ENCODE results near the gene R3HDM2.

R3HDM2 gene

DNA sequence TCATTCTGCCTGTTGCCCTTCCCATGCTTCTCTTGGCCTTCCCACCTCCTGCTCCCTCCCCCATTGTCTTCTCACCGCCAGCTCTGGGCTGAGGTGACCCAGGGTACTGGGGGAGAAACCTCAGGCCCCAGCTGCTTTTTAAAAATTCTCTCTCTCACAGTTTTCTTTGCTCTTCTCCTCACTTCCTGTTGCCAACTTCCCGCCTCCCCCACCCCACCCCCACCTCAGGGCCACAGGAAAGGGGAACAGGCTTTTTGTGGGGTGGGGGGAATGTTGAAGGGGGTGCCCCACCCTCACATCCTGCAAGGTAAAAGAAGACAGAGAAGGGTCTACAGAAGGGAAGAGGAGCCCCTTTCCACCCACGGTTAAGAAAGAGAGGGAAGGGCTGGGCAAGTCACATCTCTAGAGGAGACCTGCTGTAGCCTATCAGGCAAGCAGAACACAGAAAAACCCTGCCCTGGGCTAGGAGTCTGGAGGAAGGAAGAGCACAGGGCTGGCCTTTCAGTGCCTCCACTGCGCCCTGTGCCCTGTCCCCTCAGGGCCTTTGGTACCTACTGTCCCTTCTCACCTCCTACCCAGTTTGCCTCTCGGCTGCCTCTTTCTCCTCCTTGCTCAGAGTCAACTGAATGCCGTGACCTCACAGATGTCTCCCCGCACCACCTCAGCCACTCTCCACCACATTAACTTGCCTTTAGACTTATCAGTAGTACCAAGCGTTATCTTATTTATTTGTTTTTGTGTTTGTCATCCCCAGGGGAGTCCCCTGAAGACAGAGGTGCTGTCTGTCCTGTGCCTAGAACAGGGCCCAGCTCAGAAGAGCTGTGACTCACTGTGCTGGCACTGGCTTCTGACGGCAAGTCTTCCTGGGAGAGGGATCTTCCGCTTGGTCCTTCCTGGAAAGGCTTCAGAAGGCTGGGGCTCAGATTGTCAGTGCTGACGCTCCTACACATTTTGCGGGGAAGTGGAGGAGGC is 47.2 kb upstream of the R3HDM2 start:
- Histone ChIP-seq H4K91ac (ENCODE audit: low read length) (no peak overlapping the region), H3K4me2 (ENCODE audit: low read length, poor library complexity, severe bottlenecking) (no peak overlapping the region), H3K4ac (ENCODE audit: low read depth in 1 of 2, low read length in 2 of 2) (no peak overlapping the region), H3K18ac (ENCODE audit: low read depth in 1 of 2, low read length in 2 of 2) (no peak overlapping the region), H2AFZ (ENCODE audit: low read depth, low read length) (no peak overlapping the region), H4K8ac (ENCODE audit: low read length) (peak overlapping the region; percentile 8), H3K27ac (ENCODE audit: low read length, poor library complexity, severe bottlenecking) (no peak overlapping the region), H3K79me1 (replicated peaks; ENCODE audit: low read length, poor library complexity, severe bottlenecking) (no peaks in the 10 kb centered on the region), H2BK120ac (ENCODE audit: low read depth, low read length) (no peak overlapping the region), H2BK12ac (ENCODE audit: low read length in 2 of 2) (no peak overlapping the region), H3K9me3 (ENCODE audit: control insufficient read depth, low read length) (no peaks in the 10 kb centered on the region), H3K36me3 (ENCODE audit: control insufficient read depth in 1 of 2, insufficient read depth in 2 of 2, low read depth in 1 of 2, low read length in 2 of 2) (no peaks in the 10 kb centered on the region), H3K9ac (ENCODE audit: low read length) (no peak overlapping the region), H3K4me3 (ENCODE audit: insufficient read depth in 1 of 2, low read depth in 1 of 2, low read length in 2 of 2) (no peak overlapping the region), H2AK5ac (ENCODE audit: low read length, severe bottlenecking) (no peak overlapping the region), H3K23ac (ENCODE audit: low read length in 2 of 2) (no peak overlapping the region), H2BK15ac (ENCODE audit: low read depth, poor library complexity, severe bottlenecking) (no peak overlapping the region), H3K27me3 (ENCODE audit: control insufficient read depth in 1 of 2, insufficient read depth in 1 of 2, low read length in 2 of 2) (peaks cover 48 to 85% of the 10 kb centered on the region in 2 experiments), H3K4me1 (ENCODE audit: control insufficient read depth, insufficient read depth, low read depth, low read length) (peaks cover 17% of the 10 kb centered on the region), H3K14ac (ENCODE audit: low read length in 2 of 2) (no peak overlapping the region), H2BK5ac (ENCODE audit: low read depth, low read length, poor library complexity, severe bottlenecking) (no peak overlapping the region)
- DNase-seq = no peak
- 71% methylated on average over 11 of the region's 12 CpGs for WGBS

DNA sequence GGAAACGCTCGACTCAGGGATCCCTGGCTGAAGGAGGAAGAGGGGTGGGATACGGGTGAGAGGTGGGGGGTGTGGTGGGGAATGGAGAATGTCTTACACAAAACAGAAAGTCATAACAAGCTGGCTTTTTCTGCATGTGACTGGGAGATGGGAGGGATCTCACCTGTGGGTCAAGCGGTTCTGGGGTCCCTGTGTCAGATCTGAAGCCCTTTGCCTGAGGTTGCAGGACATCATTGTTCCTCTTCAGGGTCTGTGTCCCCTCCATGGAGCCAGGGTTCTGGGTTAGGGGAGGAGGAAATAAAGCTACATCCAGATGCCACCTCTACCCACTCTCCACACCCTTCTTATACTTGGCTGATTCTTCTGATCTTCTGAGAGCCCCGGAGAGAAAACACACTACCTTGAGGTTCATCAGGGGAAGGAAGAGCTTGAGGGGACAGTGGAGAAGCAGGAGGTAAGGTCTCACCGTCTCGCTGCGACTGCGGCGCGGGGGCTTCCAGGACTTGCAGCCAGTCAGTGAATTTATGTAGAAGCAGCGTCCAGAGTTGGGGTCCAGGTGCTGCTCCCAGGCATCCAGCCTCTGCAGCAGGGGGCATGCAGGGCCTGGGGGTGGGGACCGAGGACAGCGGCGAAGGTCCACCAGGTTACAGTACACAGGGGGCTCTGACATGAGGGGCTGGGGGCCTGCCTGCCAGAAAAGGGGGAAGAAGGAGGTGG is 46.3 kb upstream of the R3HDM2 start:
- Histone ChIP-seq H3K4ac (ENCODE audit: low read depth in 1 of 2, low read length in 2 of 2) (no peak overlapping the region), H3K4me2 (ENCODE audit: low read length, poor library complexity, severe bottlenecking) (no peak overlapping the region), H3K9me3 (ENCODE audit: control insufficient read depth, low read length) (no peaks in the 10 kb centered on the region), H2BK15ac (ENCODE audit: low read depth, poor library complexity, severe bottlenecking) (no peak overlapping the region), H3K79me1 (replicated peaks; ENCODE audit: low read length, poor library complexity, severe bottlenecking) (no peaks in the 10 kb centered on the region), H2AFZ (ENCODE audit: low read depth, low read length) (no peak overlapping the region), H4K91ac (ENCODE audit: low read length) (no peak overlapping the region), H3K14ac (ENCODE audit: low read length in 2 of 2) (no peak overlapping the region), H4K8ac (ENCODE audit: low read length) (no peak overlapping the region), H3K4me1 (ENCODE audit: control insufficient read depth, insufficient read depth, low read depth, low read length) (peaks cover 17% of the 10 kb centered on the region), H2BK120ac (ENCODE audit: low read depth, low read length) (no peak overlapping the region), H2AK5ac (ENCODE audit: low read length, severe bottlenecking) (no peak overlapping the region), H3K18ac (ENCODE audit: low read depth in 1 of 2, low read length in 2 of 2) (no peak overlapping the region), H3K27me3 (ENCODE audit: control insufficient read depth in 1 of 2, insufficient read depth in 1 of 2, low read length in 2 of 2) (peaks cover 57 to 94% of the 10 kb centered on the region in 2 experiments), H3K27ac (ENCODE audit: low read length, poor library complexity, severe bottlenecking) (no peak overlapping the region), H3K36me3 (ENCODE audit: control insufficient read depth in 1 of 2, insufficient read depth in 2 of 2, low read depth in 1 of 2, low read length in 2 of 2) (no peaks in the 10 kb centered on the region), H3K23ac (ENCODE audit: low read length in 2 of 2) (no peak overlapping the region), H3K4me3 (ENCODE audit: insufficient read depth in 1 of 2, low read depth in 1 of 2, low read length in 2 of 2) (peak overlapping the region in 1 of 2 experiments; percentile 14), H2BK12ac (ENCODE audit: low read length in 2 of 2) (no peak overlapping the region), H2BK5ac (ENCODE audit: low read depth, low read length, poor library complexity, severe bottlenecking) (no peak overlapping the region), H3K9ac (ENCODE audit: low read length) (no peak overlapping the region)
- 89% methylated on average over 15 of the region's 15 CpGs for WGBS
- DNase-seq = no peak

- Histone ChIP-seq H3K36me3 (ENCODE audit: control insufficient read depth in 1 of 2, insufficient read depth in 2 of 2, low read depth in 1 of 2, low read length in 2 of 2) (no peaks in the 10 kb centered on the region), H3K9me3 (ENCODE audit: control insufficient read depth, low read length) (no peaks in the 10 kb centered on the region), H3K18ac (ENCODE audit: low read depth in 1 of 2, low read length in 2 of 2) (no peak overlapping the region), H2BK5ac (ENCODE audit: low read depth, low read length, poor library complexity, severe bottlenecking) (no peak overlapping the region), H2AK5ac (ENCODE audit: low read length, severe bottlenecking) (no peak overlapping the region), H3K4me2 (ENCODE audit: low read length, poor library complexity, severe bottlenecking) (no peak overlapping the region), H3K4me1 (ENCODE audit: control insufficient read depth, insufficient read depth, low read depth, low read length) (peaks cover 17% of the 10 kb centered on the region), H4K91ac (ENCODE audit: low read length) (no peak overlapping the region), H2AFZ (ENCODE audit: low read depth, low read length) (no peak overlapping the region), H3K27ac (ENCODE audit: low read length, poor library complexity, severe bottlenecking) (no peak overlapping the region), H3K79me1 (replicated peaks; ENCODE audit: low read length, poor library complexity, severe bottlenecking) (no peaks in the 10 kb centered on the region), H2BK120ac (ENCODE audit: low read depth, low read length) (no peak overlapping the region), H4K8ac (ENCODE audit: low read length) (no peak overlapping the region), H3K4ac (ENCODE audit: low read depth in 1 of 2, low read length in 2 of 2) (no peak overlapping the region), H3K23ac (ENCODE audit: low read length in 2 of 2) (no peak overlapping the region), H3K9ac (ENCODE audit: low read length) (no peak overlapping the region), H3K14ac (ENCODE audit: low read length in 2 of 2) (no peak overlapping the region), H2BK12ac (ENCODE audit: low read length in 2 of 2) (no peak overlapping the region), H2BK15ac (ENCODE audit: low read depth, poor library complexity, severe bottlenecking) (no peak overlapping the region), H3K27me3 (ENCODE audit: control insufficient read depth in 1 of 2, insufficient read depth in 1 of 2, low read length in 2 of 2) (peaks cover 63 to 96% of the 10 kb centered on the region in 2 experiments), H3K4me3 (ENCODE audit: insufficient read depth in 1 of 2, low read depth in 1 of 2, low read length in 2 of 2) (peak overlapping the region in 1 of 2 experiments; percentile 55)
- no peak for DNase-seq
- 43% methylated on average over 22 of the region's 29 CpGs for WGBS
These were observed 45.5 kb upstream of the R3HDM2 start for GRCh38 chr12:57476162-57476992.

Data from mesenchymal stem cell (in vitro differentiated cells and primary cell).